Metanephros (tissue), 2 donors: ENCODE measurements around the gene CTBP2. TPM values are rescaled to one million over a fixed set of nuclear protein-coding genes. Genes with fewer than 3 reads are reported as not detected.

Source experiments
- small RNA-seq: library from RNA; depleted of rRNA; stranded (forward); fragments of <200 nt; gene quantifications from one replicate; pipeline ENCODE3, GENCODE V24; 2014; ENCODE audit warnings: low replicate concordance
- total RNA-seq: library from RNA; depleted of rRNA; stranded (reverse); fragments of >200 nt; gene quantifications from one replicate; pipeline ENCODE4 v1.2.3, GENCODE V29; 2014

Gene CTBP2
- total RNA-seq: 98.8 TPM

DNA sequence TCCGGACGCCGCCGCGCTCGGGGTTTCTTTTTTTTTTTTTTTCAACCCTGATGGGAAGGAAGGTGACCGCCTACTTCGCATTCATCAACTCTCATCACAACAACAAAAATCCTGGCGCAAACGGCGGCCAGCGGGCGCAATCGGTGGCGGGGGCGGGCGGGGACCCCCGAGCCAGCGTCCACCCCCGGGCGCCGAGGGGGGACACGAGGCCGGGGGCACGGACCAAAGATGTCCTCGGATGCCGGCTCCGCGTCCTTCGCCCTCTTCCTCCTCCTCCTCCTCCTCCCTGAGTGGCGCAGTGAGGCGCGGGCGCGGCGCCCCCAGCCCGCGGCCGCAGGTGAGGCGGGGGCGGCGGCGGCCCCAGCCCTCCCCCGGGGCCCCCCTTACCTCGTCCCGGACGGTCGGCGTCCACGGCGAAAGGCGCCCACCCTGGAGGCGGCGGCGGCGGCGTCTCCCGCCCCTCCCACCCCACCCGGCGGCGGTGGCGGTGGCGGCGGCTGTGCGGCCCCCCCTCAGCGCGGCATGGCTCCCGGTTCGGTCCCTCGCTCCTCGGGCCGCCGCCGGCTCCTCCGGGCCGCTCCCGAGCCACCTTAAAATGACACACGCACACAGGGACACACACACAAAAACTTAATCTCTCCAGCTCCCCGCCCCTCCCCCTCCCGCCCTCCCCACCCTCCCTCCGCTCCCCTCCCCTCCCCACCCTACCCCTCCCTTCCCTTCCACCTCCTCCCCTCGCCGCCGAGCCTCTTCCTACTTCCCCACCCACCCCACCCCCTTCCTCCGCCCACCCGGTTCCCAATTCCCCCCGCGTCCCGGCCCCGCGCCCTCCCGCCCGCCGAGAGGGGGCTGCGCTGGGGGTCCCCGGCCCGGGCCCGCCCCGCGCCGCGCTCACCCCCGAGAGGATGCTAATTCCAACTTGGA is at the start of gene CTBP2:
Gene CTBP2, minus strand, starts transcription at position 632 of the 924 bp plus-strand sequence.

GRCh38 chr10:124941823-124942222 is 218.5 kb downstream of the CTBP2 start, which contains the start of gene ZRANB1:
Gene ZRANB1, plus strand, starts transcription at chr10:124942123. Its CDS starts 371 bp downstream, at chr10:124942494.

Small RNA genes lying within 50 kb of the gene (small RNA-seq; reads per million reads assigned to genes)
- gene MIR4296: not detected
- gene MRPS21P6: not detected

Other genes starting within 250 kb of the CTBP2 start
- gene ZRANB1, start 218.4 kb downstream of the CTBP2 start, total RNA-seq: 26.6 TPM